Fibroblast of skin of right biceps (primary cell): ENCODE measurements around the gene DIS3.
"Not testable (repeated sequence)": the region's sequence is repeated elsewhere in the genome, so short reads cannot be mapped to it uniquely, and the experiment has no call there.

Source experiments
- DNase-seq: peaks from one replicate; pipeline ENCODE4 v3.0.0-alpha.2; 2013

Gene DIS3

GRCh38 chr13:72781451-72782439 is at the start of gene DIS3, which contains the start of gene PIBF1:
Gene DIS3, minus strand, starts transcription at chr13:72781900. Its CDS starts 68 bp downstream, at chr13:72781832.
Gene PIBF1, plus strand, starts transcription at chr13:72782133. Its CDS starts 1,337 bp downstream, at chr13:72783470.
- peak; percentile 99 for DNase-seq

- no peak for DNase-seq
Observed at GRCh38 chr13:72823724-72824123, 42.0 kb upstream of the DIS3 start.

GRCh38 chr13:72823081-72823480 is 41.4 kb upstream of the DIS3 start:
- no peak for DNase-seq

GRCh38 chr13:72820898-72821279 is 39.2 kb upstream of the DIS3 start:
- DNase-seq: no peak

- peak; percentile 62 for DNase-seq
Observed at GRCh38 chr13:72820156-72820897, 38.6 kb upstream of the DIS3 start.

GRCh38 chr13:72808917-72809500 is 27.3 kb upstream of the DIS3 start:
- peak; percentile 20 for DNase-seq

- not testable (repeated sequence) for DNase-seq
Observed at GRCh38 chr13:72806514-72806913, 24.8 kb upstream of the DIS3 start.

- DNase-seq: no peak
Observed at GRCh38 chr13:72805676-72806346, 24.1 kb upstream of the DIS3 start.

GRCh38 chr13:72804301-72804700 is 22.6 kb upstream of the DIS3 start:
- DNase-seq: no peak

GRCh38 chr13:72798817-72799216 is 17.1 kb upstream of the DIS3 start:
- no peak for DNase-seq

GRCh38 chr13:72792640-72793039 is 10.9 kb upstream of the DIS3 start:
- DNase-seq: no peak

- no peak for DNase-seq
Observed at GRCh38 chr13:72788831-72789230, 7.1 kb upstream of the DIS3 start.

- DNase-seq: not testable (repeated sequence)
Observed at GRCh38 chr13:72784679-72785078, 3.0 kb upstream of the DIS3 start.

GRCh38 chr13:72782717-72783116 is 1.0 kb upstream of the DIS3 start:
- peak; percentile 17 for DNase-seq

GRCh38 chr13:72774019-72774418 is 7.7 kb downstream of the DIS3 start:
- DNase-seq: no peak

- no peak for DNase-seq
Observed at GRCh38 chr13:72763411-72763810, 18.3 kb downstream of the DIS3 start.

- DNase-seq: no peak
Observed at GRCh38 chr13:72760189-72760588, 21.5 kb downstream of the DIS3 start.

GRCh38 chr13:72757792-72758535 is 23.7 kb downstream of the DIS3 start:
- no peak for DNase-seq

- no peak for DNase-seq
Observed at GRCh38 chr13:72754111-72754510, 27.6 kb downstream of the DIS3 start.

GRCh38 chr13:72751220-72751619 is 30.5 kb downstream of the DIS3 start:
- no peak for DNase-seq

- DNase-seq: no peak
Observed at GRCh38 chr13:72745260-72745659, 36.4 kb downstream of the DIS3 start.

- no peak for DNase-seq
Observed at GRCh38 chr13:72740015-72740414, 41.7 kb downstream of the DIS3 start.
